Measurements from ENCODE around the gene NUMB.

The NUMB gene

DNA sequence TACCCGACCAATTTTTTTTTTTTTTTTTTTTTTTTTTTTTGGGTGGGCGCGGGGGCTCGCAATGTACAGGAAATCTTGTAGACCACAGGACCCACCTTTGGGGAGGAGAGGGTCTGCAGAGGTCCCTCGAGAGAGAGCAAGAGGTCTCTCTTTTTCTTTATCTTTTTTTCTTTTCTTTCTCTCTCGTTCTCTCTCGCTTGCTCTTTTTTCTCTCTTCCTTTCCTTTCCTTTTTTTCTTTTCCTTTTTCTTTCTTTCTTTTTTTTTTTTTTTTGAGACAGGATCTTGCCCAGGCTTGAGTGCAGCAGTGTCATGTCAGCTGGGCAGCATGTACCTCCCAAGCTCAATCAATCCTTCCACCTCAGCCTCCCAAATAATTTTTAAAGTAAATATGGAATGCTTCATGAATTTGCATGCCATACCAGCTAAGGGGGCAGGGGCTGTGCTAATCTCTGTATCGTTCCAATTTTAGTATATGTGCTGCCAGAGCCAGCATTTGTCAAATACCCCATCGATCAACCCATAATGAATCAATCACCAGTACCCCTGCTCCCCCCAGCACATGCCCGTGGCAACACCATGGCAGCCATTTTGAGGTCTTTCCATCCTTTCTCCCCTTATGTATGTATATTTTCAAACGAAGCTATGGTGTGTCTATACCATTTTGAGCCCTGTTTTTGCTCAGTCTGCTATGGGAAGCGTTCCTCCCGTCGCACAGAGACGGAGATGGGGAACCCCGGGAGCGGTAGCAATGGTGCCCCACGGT is 211.8 kb downstream of the NUMB start:
- DNase-seq (ENCODE audit: low spot score in 2 of 2) (no peak), ATAC-seq (replicated peaks; ENCODE audit: extremely low read depth, poor library complexity, severe bottlenecking) (no peak)
- no peaks in the 10 kb centered on the region for H3K9me3 Mint-ChIP-seq
- peak overlapping the region; percentile 83 for H3K4me3 Mint-ChIP-seq
- peaks cover 4% of the 10 kb centered on the region for H3K36me3 Mint-ChIP-seq (ENCODE audit: insufficient read depth)
- H3K27me3 Mint-ChIP-seq, result peaks cover 36% of the 10 kb centered on the region
- peaks cover 31% of the 10 kb centered on the region for H3K4me1 Mint-ChIP-seq
- H3K27ac Mint-ChIP-seq (ENCODE audit: low read depth), result peak overlapping the region; percentile 1

- Mint-ChIP-seq H3K4me1 (peaks cover 32% of the 10 kb centered on the region), H3K36me3 (ENCODE audit: insufficient read depth) (peaks cover 4% of the 10 kb centered on the region), H3K27me3 (peaks cover 44% of the 10 kb centered on the region), H3K27ac (ENCODE audit: low read depth) (no peak overlapping the region), H3K9me3 (no peaks in the 10 kb centered on the region), H3K4me3 (peak overlapping the region; percentile 83)
- peak in 1 of 2 donors; percentile 20 for DNase-seq (ENCODE audit: low spot score in 2 of 2)
- peak; percentile 72 for ATAC-seq (replicated peaks; ENCODE audit: extremely low read depth, poor library complexity, severe bottlenecking)
These were observed 212.6 kb downstream of the NUMB start for GRCh38 chr14:73245480-73246325.

- no peak for DNase-seq (ENCODE audit: low spot score in 2 of 2)
These were observed 213.6 kb downstream of the NUMB start for GRCh38 chr14:73244541-73245290.

DNA sequence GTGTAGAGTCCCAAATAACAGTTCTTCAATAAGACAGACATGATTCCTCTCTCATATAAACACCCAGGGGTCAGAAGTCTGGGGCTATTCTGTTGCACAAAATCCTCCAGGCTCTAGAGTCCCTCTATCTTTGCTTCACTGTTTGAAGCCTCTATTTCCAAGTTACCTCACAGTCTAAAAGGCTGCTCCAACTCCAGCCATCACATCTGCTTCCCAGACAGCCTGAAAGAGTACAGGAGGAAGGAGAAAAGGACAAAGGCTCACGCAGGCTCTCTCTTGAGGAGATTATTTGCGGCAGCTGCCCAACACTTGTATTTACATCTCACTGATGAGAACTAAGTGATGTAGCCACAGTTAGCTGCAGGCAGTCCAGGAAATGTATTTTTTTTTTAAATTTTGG is 214.6 kb downstream of the NUMB start:
- no peak overlapping the region for H3K27ac Mint-ChIP-seq (ENCODE audit: low read depth)
- peaks cover 64% of the 10 kb centered on the region for H3K27me3 Mint-ChIP-seq
- DNase-seq (ENCODE audit: low spot score in 2 of 2) (no peak), ATAC-seq (replicated peaks; ENCODE audit: extremely low read depth, poor library complexity, severe bottlenecking) (no peak)
- no peaks in the 10 kb centered on the region for H3K9me3 Mint-ChIP-seq
- no peak overlapping the region for H3K4me3 Mint-ChIP-seq
- H3K36me3 Mint-ChIP-seq (ENCODE audit: insufficient read depth), result peaks cover 4% of the 10 kb centered on the region
- peaks cover 32% of the 10 kb centered on the region for H3K4me1 Mint-ChIP-seq

More at GRCh38 chr14:73244541-73245290, 213.6 kb downstream of the NUMB start:
- peaks cover 54% of the 10 kb centered on the region for H3K27me3 Mint-ChIP-seq
- H3K4me1 Mint-ChIP-seq, result peaks cover 32% of the 10 kb centered on the region
- H3K9me3 Mint-ChIP-seq, result no peaks in the 10 kb centered on the region
- no peak for ATAC-seq (replicated peaks; ENCODE audit: extremely low read depth, poor library complexity, severe bottlenecking)
- peak overlapping the region; percentile 83 for H3K4me3 Mint-ChIP-seq
- peaks cover 4% of the 10 kb centered on the region for H3K36me3 Mint-ChIP-seq (ENCODE audit: insufficient read depth)
- no peak overlapping the region for H3K27ac Mint-ChIP-seq (ENCODE audit: low read depth)

GRCh38 chr14:73243341-73243740 is 215.0 kb downstream of the NUMB start:
- ATAC-seq (replicated peaks; ENCODE audit: extremely low read depth, poor library complexity, severe bottlenecking) (no peak), DNase-seq (ENCODE audit: low spot score in 2 of 2) (no peak)
- Mint-ChIP-seq H3K4me3 (no peak overlapping the region), H3K36me3 (ENCODE audit: insufficient read depth) (peaks cover 4% of the 10 kb centered on the region), H3K27me3 (peaks cover 68% of the 10 kb centered on the region), H3K4me1 (peaks cover 32% of the 10 kb centered on the region), H3K27ac (ENCODE audit: low read depth) (no peak overlapping the region), H3K9me3 (no peaks in the 10 kb centered on the region)

DNA sequence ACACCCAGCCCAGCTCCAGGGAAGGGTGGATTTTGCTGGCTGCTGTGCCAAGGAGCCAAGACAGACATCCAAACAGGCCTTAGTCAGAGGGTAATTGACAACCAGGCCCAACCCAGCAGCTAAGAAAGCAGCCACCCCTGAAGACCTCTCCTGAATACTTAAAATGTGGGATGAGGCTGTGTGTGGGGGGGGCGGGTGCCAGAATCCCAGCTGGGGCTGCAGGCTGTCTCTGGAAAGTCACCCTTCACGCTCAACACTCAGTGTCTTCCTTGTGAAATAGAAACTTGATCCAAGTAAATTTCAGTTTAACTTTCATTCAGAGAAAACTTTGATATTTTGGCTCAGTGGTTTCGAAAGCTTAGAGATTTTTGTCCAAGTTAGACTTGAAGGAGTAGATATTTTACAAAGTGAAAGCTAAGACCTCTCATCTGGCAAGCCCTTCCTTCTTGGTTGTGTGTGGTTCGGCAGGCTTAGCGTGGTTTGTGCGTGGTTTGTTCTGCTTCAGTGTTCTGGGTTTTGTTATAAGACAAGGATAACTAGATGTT is 215.9 kb downstream of the NUMB start:
- peaks cover 2% of the 10 kb centered on the region for H3K36me3 Mint-ChIP-seq (ENCODE audit: insufficient read depth)
- peak overlapping the region; percentile 10 for H3K4me3 Mint-ChIP-seq
- peaks cover 69% of the 10 kb centered on the region for H3K27me3 Mint-ChIP-seq
- no peaks in the 10 kb centered on the region for H3K9me3 Mint-ChIP-seq
- DNase-seq (ENCODE audit: low spot score in 2 of 2) (no peak), ATAC-seq (replicated peaks; ENCODE audit: extremely low read depth, poor library complexity, severe bottlenecking) (no peak)
- H3K4me1 Mint-ChIP-seq, result peaks cover 24% of the 10 kb centered on the region
- no peak overlapping the region for H3K27ac Mint-ChIP-seq (ENCODE audit: low read depth)

DNA sequence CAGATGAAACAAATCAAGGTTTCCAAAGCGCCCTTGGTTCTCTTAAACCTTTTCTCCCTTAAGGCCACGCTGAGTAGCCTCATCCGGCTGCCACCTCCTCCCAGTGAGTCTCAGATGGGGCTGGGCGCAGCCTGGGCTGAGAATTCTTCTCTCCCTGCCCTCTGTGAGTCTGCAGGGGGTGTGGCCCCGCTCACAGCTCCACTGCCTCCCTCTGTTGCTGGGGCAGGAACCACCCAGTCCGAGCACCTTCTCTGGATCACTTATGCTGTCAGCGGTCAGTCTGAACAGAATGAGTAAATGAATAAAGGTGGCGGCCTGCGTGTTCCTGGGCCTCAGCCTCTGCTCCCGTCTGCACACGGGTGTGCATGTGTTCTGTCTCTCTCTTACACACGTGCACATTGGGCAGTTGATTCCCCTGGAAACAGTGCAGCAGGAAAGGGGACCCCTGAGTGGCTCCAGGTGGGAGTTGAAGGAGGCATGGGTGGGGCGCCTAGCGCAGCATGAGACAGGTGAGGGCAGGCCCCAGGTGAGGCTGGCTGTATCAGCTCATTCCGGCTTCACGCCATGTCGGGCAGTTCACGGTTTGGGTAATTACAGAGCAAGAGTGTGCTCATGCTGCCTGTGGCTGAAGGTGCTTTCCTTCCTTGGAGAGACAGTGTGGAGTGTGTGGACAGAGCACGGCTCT is 216.7 kb downstream of the NUMB start:
- DNase-seq (ENCODE audit: low spot score in 2 of 2) (no peak), ATAC-seq (replicated peaks; ENCODE audit: extremely low read depth, poor library complexity, severe bottlenecking) (no peak)
- peaks cover 22% of the 10 kb centered on the region for H3K4me1 Mint-ChIP-seq
- no peaks in the 10 kb centered on the region for H3K9me3 Mint-ChIP-seq
- H3K27ac Mint-ChIP-seq (ENCODE audit: low read depth), result no peak overlapping the region
- no peak overlapping the region for H3K4me3 Mint-ChIP-seq
- peaks cover 77% of the 10 kb centered on the region for H3K27me3 Mint-ChIP-seq
- H3K36me3 Mint-ChIP-seq (ENCODE audit: insufficient read depth), result no peaks in the 10 kb centered on the region

- H3K27ac Mint-ChIP-seq (ENCODE audit: low read depth), result no peak overlapping the region
- H3K4me1 Mint-ChIP-seq, result peaks cover 17% of the 10 kb centered on the region
- ATAC-seq (replicated peaks; ENCODE audit: extremely low read depth, poor library complexity, severe bottlenecking), result no peak
- H3K4me3 Mint-ChIP-seq, result no peak overlapping the region
- no peak for DNase-seq (ENCODE audit: low spot score in 2 of 2)
- peaks cover 84% of the 10 kb centered on the region for H3K27me3 Mint-ChIP-seq
- no peaks in the 10 kb centered on the region for H3K36me3 Mint-ChIP-seq (ENCODE audit: insufficient read depth)
- no peaks in the 10 kb centered on the region for H3K9me3 Mint-ChIP-seq
These were observed 217.4 kb downstream of the NUMB start for GRCh38 chr14:73240816-73241480.

- H3K36me3 Mint-ChIP-seq (ENCODE audit: insufficient read depth), result no peaks in the 10 kb centered on the region
- no peak overlapping the region for H3K4me3 Mint-ChIP-seq
- ATAC-seq (replicated peaks; ENCODE audit: extremely low read depth, poor library complexity, severe bottlenecking) (no peak), DNase-seq (ENCODE audit: low spot score in 2 of 2) (no peak)
- H3K4me1 Mint-ChIP-seq, result peaks cover 12% of the 10 kb centered on the region
- H3K9me3 Mint-ChIP-seq, result no peaks in the 10 kb centered on the region
- H3K27ac Mint-ChIP-seq (ENCODE audit: low read depth), result no peak overlapping the region
- H3K27me3 Mint-ChIP-seq, result peaks cover 92% of the 10 kb centered on the region
These were observed 218.7 kb downstream of the NUMB start for GRCh38 chr14:73239393-73240241.

DNA sequence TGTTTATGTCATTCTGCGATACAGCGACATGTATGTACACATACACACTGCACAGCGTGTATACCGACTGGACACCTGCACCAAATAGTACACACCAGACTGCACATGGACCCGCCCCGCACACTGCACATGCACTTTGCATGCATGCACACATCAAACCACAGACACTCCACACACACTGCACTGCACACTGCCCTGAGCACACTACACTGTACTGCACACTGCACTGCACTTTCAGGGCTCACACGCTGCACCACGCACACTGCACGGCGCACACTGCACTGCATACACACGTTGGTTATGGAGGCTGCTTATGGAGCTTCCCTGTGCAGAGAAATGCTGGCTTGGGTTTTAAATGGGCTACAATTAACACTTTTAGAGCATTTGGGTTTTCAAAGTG is 219.4 kb downstream of the NUMB start:
- Mint-ChIP-seq H3K27me3 (peaks cover 92% of the 10 kb centered on the region), H3K27ac (ENCODE audit: low read depth) (no peak overlapping the region), H3K36me3 (ENCODE audit: insufficient read depth) (no peaks in the 10 kb centered on the region), H3K4me1 (peaks cover 12% of the 10 kb centered on the region), H3K4me3 (no peak overlapping the region), H3K9me3 (no peaks in the 10 kb centered on the region)
- no peak for ATAC-seq (replicated peaks; ENCODE audit: extremely low read depth, poor library complexity, severe bottlenecking)
- no peak for DNase-seq (ENCODE audit: low spot score in 2 of 2)

DNA sequence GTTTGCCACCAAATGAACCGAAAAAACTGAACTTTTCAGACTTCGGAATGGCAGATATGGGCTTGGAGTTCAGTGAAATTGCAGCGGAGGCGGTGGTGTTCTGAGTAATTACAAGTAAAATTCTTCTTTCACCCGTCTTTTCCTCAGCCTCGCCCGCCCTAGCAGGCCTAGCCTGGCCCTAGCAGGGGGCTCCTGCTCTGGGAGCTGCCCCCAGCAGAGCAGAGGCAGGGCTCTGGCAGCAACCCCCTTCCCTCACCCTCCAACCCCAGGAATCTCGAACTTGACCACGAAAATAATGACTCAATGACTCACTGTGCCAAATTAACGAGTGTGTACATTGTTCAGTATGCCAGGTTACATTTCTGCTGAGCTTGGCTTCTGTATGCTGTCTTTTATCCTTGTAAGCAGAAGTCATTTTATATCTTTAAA is 219.9 kb downstream of the NUMB start:
- Mint-ChIP-seq H3K36me3 (ENCODE audit: insufficient read depth) (no peaks in the 10 kb centered on the region), H3K9me3 (no peaks in the 10 kb centered on the region), H3K27me3 (peaks cover 92% of the 10 kb centered on the region), H3K4me1 (peaks cover 12% of the 10 kb centered on the region), H3K4me3 (peak overlapping the region; percentile 16), H3K27ac (ENCODE audit: low read depth) (no peak overlapping the region)
- ATAC-seq (replicated peaks; ENCODE audit: extremely low read depth, poor library complexity, severe bottlenecking) (no peak), DNase-seq (ENCODE audit: low spot score in 2 of 2) (no peak)

Data from central memory CD8-positive, alpha-beta T cell (primary cell).